Gastrocnemius medialis (tissue), 4 donors: ENCODE results near the gene ADCY2. TPM values are rescaled to one million over a fixed set of nuclear protein-coding genes. Genes with fewer than 3 reads are reported as not detected.

Source experiments
- ATAC-seq, 2 donors: fragments of 150-250 bp; one replicate each; pipeline ENCODE4 v1.9.1; 2016
- DNase-seq, 2 donors: peaks; one replicate each; pipeline ENCODE4 v3.0.0-alpha.2; 2019
- H3K27ac ChIP-seq, 4 donors: fragments of 200-600 bp; sonication (generic); 1 replicate in 1 of 4; 2 replicates in 3 of 4; pipeline ENCODE4 v1.5.1; 2016 to 2018; ENCODE audit warnings: mild to moderate bottlenecking in 2 of 4, moderate library complexity in 1 of 4
- H3K27me3 ChIP-seq, 3 donors: fragments of 200-600 bp; sonication (generic) in 2 of 3; 1 replicate in 1 of 3; 2 replicates in 2 of 3; pipeline versions ENCODE4 v1.5.1 to v1.6.0; 2016 to 2019; ENCODE audit warnings: mild to moderate bottlenecking in 1 of 3, moderate library complexity in 1 of 3
- H3K36me3 ChIP-seq, 2 donors: fragments of 200-600 bp; sonication (generic) in 1 of 2; one replicate each; pipeline ENCODE4 v1.5.1; 2017 to 2018
- H3K4me1 ChIP-seq, 2 donors: fragments of 200-600 bp; sonication (generic) in 1 of 2; one replicate each; pipeline ENCODE4 v1.5.1; 2016 to 2017; ENCODE audit warnings: mild to moderate bottlenecking in 2 of 2
- H3K4me3 ChIP-seq, 4 donors: fragments of 200-600 bp; sonication (generic) in 3 of 4; 1 replicate in 1 of 4; 2 replicates in 3 of 4; pipeline ENCODE4 v1.5.1; 2016 to 2019; ENCODE audit warnings: mild to moderate bottlenecking in 2 of 4
- H3K9me3 ChIP-seq, 3 donors: fragments of 200-600 bp; sonication (generic) in 2 of 3; 1 replicate in 1 of 3; 2 replicates in 2 of 3; pipeline ENCODE4 v1.5.1; 2016 to 2019
- CTCF ChIP-seq, 5 experiments: fragments of 450-650 bp in 3 of 5; fragments of 200-600 bp in 2 of 5; sonication (generic) in 2 of 5; IDR thresholded peaks in 4 of 5; conservative IDR thresholded peaks in 1 of 5; 1 replicate in 4 of 5; 2 replicates in 1 of 5; pipeline ENCODE4 v1.5.1; 2016 to 2019; ENCODE audit warnings: antibody characterized with exemption in 5 of 5, mild to moderate bottlenecking in 3 of 5, moderate library complexity in 3 of 5
- POLR2A ChIP-seq, 2 donors: fragments of 450-650 bp; IDR thresholded peaks; one replicate each; pipeline ENCODE4 v1.6.1; 2017; ENCODE audit warnings: antibody characterized with exemption in 2 of 2, mild to moderate bottlenecking in 2 of 2, moderate library complexity in 2 of 2
- in situ Hi-C, 4 donors: fragments of 200-750 bp; cut with MboI; loops; one replicate each; pipeline versions ENCODE4 v1.15.0 to v1.8.0; 2017; ENCODE audit warnings: low sequenced_read_pairs in 4 of 4
- intact Hi-C: fragments of 100-400 bp; cut with DNase I; formaldehyde crosslinking; loops from one replicate; pipeline ENCODE4 v1.15.1; 2023; ENCODE audit warnings: low total_unique reads
- total RNA-seq, 4 donors: library from RNA; depleted of rRNA; stranded (reverse); fragments of >200 nt; gene quantifications; one replicate each; pipeline versions ENCODE4 v1.1.0 to v1.2.3, GENCODE V29; 2016

The ADCY2 gene
- total RNA-seq, 4 donors from 2014 or later: 24.3 to 50.1 (median 36.5) TPM

- intact Hi-C loops (no loop called here), in situ Hi-C loops (loop anchor here in 2 of 4 donors (25.0 kb wide), 2 partner anchors 591 to 1234 kb away; partner anchors contain the start of genes NSUN2 (in 2 of the 2) and SRD5A1 (in 2 of the 2))
- no peak for DNase-seq
- Histone ChIP-seq H3K4me3 (no peak overlapping the region), H3K36me3 (peaks cover 0 to 25% of the 10 kb centered on the region in 2 donors), H3K27me3 (no peaks in the 10 kb centered on the region), H3K9me3 (no peaks in the 10 kb centered on the region), H3K4me1 (peaks cover 28 to 37% of the 10 kb centered on the region in 2 donors), H3K27ac (no peak overlapping the region)
- TF ChIP-seq CTCF (IDR thresholded peaks at IDR 0.05 in 4 of 5, conservative IDR thresholded peaks at IDR 0.05 in 1 of 5) (no peak), POLR2A (IDR thresholded peaks at IDR 0.05) (no peak)
- ATAC-seq: no peak
Measured at GRCh38 chr5:7871653-7872052, 475.7 kb downstream of the ADCY2 start.

GRCh38 chr5:7872517-7873130 is 476.7 kb downstream of the ADCY2 start:
- in situ Hi-C loops: loop anchor here in 2 of 4 donors (25.0 kb wide), 2 partner anchors 590 to 1235 kb away; partner anchors contain the start of genes NSUN2 (in 2 of the 2) and SRD5A1 (in 2 of the 2)
- H3K4me1 ChIP-seq: peaks cover 23 to 35% of the 10 kb centered on the region in 2 donors
- intact Hi-C loops: no loop called here
- no peak overlapping the region for H3K27ac ChIP-seq
- DNase-seq: no peak
- no peak for ATAC-seq
- TF ChIP-seq CTCF (IDR thresholded peaks at IDR 0.05 in 4 of 5, conservative IDR thresholded peaks at IDR 0.05 in 1 of 5) (no peak), POLR2A (IDR thresholded peaks at IDR 0.05) (no peak)
- no peak overlapping the region for H3K4me3 ChIP-seq
- peaks cover 0 to 35% of the 10 kb centered on the region in 2 donors for H3K36me3 ChIP-seq
- H3K27me3 ChIP-seq: no peaks in the 10 kb centered on the region
- no peaks in the 10 kb centered on the region for H3K9me3 ChIP-seq

- H3K9me3 ChIP-seq: no peaks in the 10 kb centered on the region
- TF ChIP-seq CTCF (IDR thresholded peaks at IDR 0.05 in 4 of 5, conservative IDR thresholded peaks at IDR 0.05 in 1 of 5) (no peak), POLR2A (IDR thresholded peaks at IDR 0.05) (no peak)
- no peak overlapping the region for H3K27ac ChIP-seq
- in situ Hi-C loops: loop anchor here in 2 of 4 donors (25.0 kb wide), 2 partner anchors 589 to 1236 kb away; partner anchors contain the start of genes NSUN2 (in 2 of the 2) and SRD5A1 (in 2 of the 2)
- intact Hi-C loops: no loop called here
- H3K36me3 ChIP-seq: peaks cover 0 to 41% of the 10 kb centered on the region in 2 donors
- ATAC-seq: no peak
- DNase-seq: no peak
- no peak overlapping the region for H3K4me3 ChIP-seq
- H3K27me3 ChIP-seq: no peaks in the 10 kb centered on the region
- peaks cover 21 to 29% of the 10 kb centered on the region in 2 donors for H3K4me1 ChIP-seq
Measured at GRCh38 chr5:7873216-7873615, 477.3 kb downstream of the ADCY2 start.

- in situ Hi-C loops (loop anchor here in 2 of 4 donors (25.0 kb wide), 2 partner anchors 588 to 1237 kb away; partner anchors contain the start of genes NSUN2 (in 2 of the 2) and SRD5A1 (in 2 of the 2)), intact Hi-C loops (no loop called here)
- DNase-seq (no peak), ATAC-seq (no peak)
- Histone ChIP-seq H3K9me3 (no peaks in the 10 kb centered on the region), H3K27me3 (no peaks in the 10 kb centered on the region), H3K36me3 (peaks cover 0 to 52% of the 10 kb centered on the region in 2 donors), H3K4me1 (peaks cover 21 to 28% of the 10 kb centered on the region in 2 donors), H3K4me3 (no peak overlapping the region), H3K27ac (no peak overlapping the region)
- TF ChIP-seq POLR2A (IDR thresholded peaks at IDR 0.05): no peak
- no peak for TF ChIP-seq CTCF (IDR thresholded peaks at IDR 0.05 in 4 of 5, conservative IDR thresholded peaks at IDR 0.05 in 1 of 5)
Measured at GRCh38 chr5:7874639-7875038, 478.7 kb downstream of the ADCY2 start.
